ENCODE results near the gene EVI5L. TPM values are rescaled to one million over a fixed set of nuclear protein-coding genes. Genes with fewer than 3 reads are reported as not detected.

EVI5L gene
- total and polyA plus RNA-seq, 2 of the 8 experiments (the other 6 are each of a cell fraction or from before 2014, with no cell fraction given), result 7.2 to 11.0 TPM

- TF ChIP-seq YY1 (IDR thresholded peaks at IDR 0.05; ENCODE audit: low read depth, low read length), result no peak
- TF ChIP-seq, protein P1, sequence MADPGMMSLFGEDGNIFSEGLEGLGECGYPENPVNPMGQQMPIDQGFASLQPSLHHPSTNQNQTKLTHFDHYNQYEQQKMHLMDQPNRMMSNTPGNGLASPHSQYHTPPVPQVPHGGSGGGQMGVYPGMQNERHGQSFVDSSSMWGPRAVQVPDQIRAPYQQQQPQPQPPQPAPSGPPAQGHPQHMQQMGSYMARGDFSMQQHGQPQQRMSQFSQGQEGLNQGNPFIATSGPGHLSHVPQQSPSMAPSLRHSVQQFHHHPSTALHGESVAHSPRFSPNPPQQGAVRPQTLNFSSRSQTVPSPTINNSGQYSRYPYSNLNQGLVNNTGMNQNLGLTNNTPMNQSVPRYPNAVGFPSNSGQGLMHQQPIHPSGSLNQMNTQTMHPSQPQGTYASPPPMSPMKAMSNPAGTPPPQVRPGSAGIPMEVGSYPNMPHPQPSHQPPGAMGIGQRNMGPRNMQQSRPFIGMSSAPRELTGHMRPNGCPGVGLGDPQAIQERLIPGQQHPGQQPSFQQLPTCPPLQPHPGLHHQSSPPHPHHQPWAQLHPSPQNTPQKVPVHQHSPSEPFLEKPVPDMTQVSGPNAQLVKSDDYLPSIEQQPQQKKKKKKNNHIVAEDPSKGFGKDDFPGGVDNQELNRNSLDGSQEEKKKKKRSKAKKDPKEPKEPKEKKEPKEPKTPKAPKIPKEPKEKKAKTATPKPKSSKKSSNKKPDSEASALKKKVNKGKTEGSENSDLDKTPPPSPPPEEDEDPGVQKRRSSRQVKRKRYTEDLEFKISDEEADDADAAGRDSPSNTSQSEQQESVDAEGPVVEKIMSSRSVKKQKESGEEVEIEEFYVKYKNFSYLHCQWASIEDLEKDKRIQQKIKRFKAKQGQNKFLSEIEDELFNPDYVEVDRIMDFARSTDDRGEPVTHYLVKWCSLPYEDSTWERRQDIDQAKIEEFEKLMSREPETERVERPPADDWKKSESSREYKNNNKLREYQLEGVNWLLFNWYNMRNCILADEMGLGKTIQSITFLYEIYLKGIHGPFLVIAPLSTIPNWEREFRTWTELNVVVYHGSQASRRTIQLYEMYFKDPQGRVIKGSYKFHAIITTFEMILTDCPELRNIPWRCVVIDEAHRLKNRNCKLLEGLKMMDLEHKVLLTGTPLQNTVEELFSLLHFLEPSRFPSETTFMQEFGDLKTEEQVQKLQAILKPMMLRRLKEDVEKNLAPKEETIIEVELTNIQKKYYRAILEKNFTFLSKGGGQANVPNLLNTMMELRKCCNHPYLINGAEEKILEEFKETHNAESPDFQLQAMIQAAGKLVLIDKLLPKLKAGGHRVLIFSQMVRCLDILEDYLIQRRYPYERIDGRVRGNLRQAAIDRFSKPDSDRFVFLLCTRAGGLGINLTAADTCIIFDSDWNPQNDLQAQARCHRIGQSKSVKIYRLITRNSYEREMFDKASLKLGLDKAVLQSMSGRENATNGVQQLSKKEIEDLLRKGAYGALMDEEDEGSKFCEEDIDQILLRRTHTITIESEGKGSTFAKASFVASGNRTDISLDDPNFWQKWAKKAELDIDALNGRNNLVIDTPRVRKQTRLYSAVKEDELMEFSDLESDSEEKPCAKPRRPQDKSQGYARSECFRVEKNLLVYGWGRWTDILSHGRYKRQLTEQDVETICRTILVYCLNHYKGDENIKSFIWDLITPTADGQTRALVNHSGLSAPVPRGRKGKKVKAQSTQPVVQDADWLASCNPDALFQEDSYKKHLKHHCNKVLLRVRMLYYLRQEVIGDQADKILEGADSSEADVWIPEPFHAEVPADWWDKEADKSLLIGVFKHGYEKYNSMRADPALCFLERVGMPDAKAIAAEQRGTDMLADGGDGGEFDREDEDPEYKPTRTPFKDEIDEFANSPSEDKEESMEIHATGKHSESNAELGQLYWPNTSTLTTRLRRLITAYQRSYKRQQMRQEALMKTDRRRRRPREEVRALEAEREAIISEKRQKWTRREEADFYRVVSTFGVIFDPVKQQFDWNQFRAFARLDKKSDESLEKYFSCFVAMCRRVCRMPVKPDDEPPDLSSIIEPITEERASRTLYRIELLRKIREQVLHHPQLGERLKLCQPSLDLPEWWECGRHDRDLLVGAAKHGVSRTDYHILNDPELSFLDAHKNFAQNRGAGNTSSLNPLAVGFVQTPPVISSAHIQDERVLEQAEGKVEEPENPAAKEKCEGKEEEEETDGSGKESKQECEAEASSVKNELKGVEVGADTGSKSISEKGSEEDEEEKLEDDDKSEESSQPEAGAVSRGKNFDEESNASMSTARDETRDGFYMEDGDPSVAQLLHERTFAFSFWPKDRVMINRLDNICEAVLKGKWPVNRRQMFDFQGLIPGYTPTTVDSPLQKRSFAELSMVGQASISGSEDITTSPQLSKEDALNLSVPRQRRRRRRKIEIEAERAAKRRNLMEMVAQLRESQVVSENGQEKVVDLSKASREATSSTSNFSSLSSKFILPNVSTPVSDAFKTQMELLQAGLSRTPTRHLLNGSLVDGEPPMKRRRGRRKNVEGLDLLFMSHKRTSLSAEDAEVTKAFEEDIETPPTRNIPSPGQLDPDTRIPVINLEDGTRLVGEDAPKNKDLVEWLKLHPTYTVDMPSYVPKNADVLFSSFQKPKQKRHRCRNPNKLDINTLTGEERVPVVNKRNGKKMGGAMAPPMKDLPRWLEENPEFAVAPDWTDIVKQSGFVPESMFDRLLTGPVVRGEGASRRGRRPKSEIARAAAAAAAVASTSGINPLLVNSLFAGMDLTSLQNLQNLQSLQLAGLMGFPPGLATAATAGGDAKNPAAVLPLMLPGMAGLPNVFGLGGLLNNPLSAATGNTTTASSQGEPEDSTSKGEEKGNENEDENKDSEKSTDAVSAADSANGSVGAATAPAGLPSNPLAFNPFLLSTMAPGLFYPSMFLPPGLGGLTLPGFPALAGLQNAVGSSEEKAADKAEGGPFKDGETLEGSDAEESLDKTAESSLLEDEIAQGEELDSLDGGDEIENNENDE (IDR thresholded peaks at IDR 0.05; ENCODE audit: insufficient replicate concordance, low read length), result no peak
- TF ChIP-seq SIX5 (IDR thresholded peaks at IDR 0.05; ENCODE audit: low read depth, low read length), result no peak
Measured at GRCh38 chr19:7819337-7819736, 10.7 kb upstream of the EVI5L start (continued).
